GM12878 (cell line): ENCODE data around the gene IGF1R. TPM values are rescaled to one million over a fixed set of nuclear protein-coding genes. Genes with fewer than 3 reads are reported as not detected.

ENCODE experiments used
- ATAC-seq: fragments of 200-7000 bp; cut with Tn5 transposase; 3 replicates; pipeline ENCODE4 v1.9.1; 2020; ENCODE audit warnings: mild to moderate bottlenecking, moderate library complexity
- BruUV-seq: library from RNA; stranded (reverse); fragments of 400-500 nt; replicated peaks from 2 replicates; lab custom pipeline; 2021; lab: Mats Ljungman, UMichigan
- CTCF ChIA-PET: fragments of 300-600 bp; sonication (Branson Sonifier 250); formaldehyde crosslinking; extraction: SDS; loops from one replicate; lab custom pipeline; 2021; ENCODE audit warnings: inconsistent platforms; lab: Yijun Ruan, JAX
- POLR2A ChIA-PET: fragments of 350-600 bp; formaldehyde crosslinking; extraction: SDS; loops from one replicate; lab custom pipeline; 2021; ENCODE audit warnings: inconsistent platforms; lab: Charles Lee
- RAD21 ChIA-PET: fragments of 300-600 bp; sonication (Branson Sonifier 250); formaldehyde crosslinking; loops from one replicate; lab custom pipeline; 2023; ENCODE audit warnings: antibody characterized with exemption; ENCODE audit not compliant: unreplicated experiment; lab: Charles Lee
- SMC1A ChIA-PET: fragments of 300-600 bp; sonication (Branson Sonifier 250); formaldehyde crosslinking; loops from one replicate; lab custom pipeline; 2023; ENCODE audit not compliant: unreplicated experiment, uncharacterized antibody; lab: Charles Lee
- DNase-seq: peaks from one replicate; pipeline ENCODE4 v3.0.0-alpha.2; 2011; ENCODE audit warnings: low read depth, low spot score
- FAIRE-seq: peaks from 3 replicates; lab custom pipeline; 2011; peaks lifted over from hg19 to GRCh38; lab: Jason Lieb, UNC
- H2AFZ ChIP-seq: 2 replicates; pipeline ENCODE4 v1.6.0; 2011; ENCODE audit warnings: low read depth, low read length, control low read depth; ENCODE audit not compliant: control insufficient read depth
- H3K27ac ChIP-seq: 2 replicates; pipeline ENCODE4 v1.5.1; 2011; ENCODE audit warnings: control low read depth; ENCODE audit not compliant: control insufficient read depth, insufficient read depth
- H3K27me3 ChIP-seq, 2 experiments: replicated peaks in 1 of 2; 2 replicates each; pipeline versions ENCODE4 v1.6.0 to v1.6.1; 2011; ENCODE audit warnings: low read length in 1 of 2; ENCODE audit not compliant: control insufficient read depth in 2 of 2, insufficient read depth in 2 of 2
- H3K36me3 ChIP-seq, 2 experiments: 2 replicates each; pipeline ENCODE4 v1.5.1; 2011; ENCODE audit warnings: low read length in 1 of 2; ENCODE audit not compliant: control insufficient read depth in 2 of 2, insufficient read depth in 2 of 2
- H3K4me1 ChIP-seq: 2 replicates; pipeline ENCODE4 v1.6.1; 2011; ENCODE audit warnings: mild to moderate bottlenecking, low read length, moderate library complexity, mixed read lengths; ENCODE audit not compliant: control insufficient read depth, insufficient read depth
- H3K4me2 ChIP-seq: 2 replicates; pipeline ENCODE4 v1.6.0; 2011; ENCODE audit warnings: control low read depth; ENCODE audit not compliant: control insufficient read depth, insufficient read depth
- H3K4me3 ChIP-seq: fragments of 200-600 bp; sonication (generic); 2 replicates; pipeline ENCODE4 v1.5.1; 2016
- H3K79me2 ChIP-seq: 2 replicates; pipeline ENCODE4 v1.6.0; 2011; ENCODE audit warnings: low read length; ENCODE audit not compliant: control insufficient read depth, insufficient read depth
- H3K9ac ChIP-seq: 2 replicates; pipeline ENCODE4 v1.8.0; 2011; ENCODE audit warnings: low read length, control low read depth, mixed read lengths; ENCODE audit not compliant: control insufficient read depth, insufficient read depth
- H3K9me3 ChIP-seq: replicated peaks from 3 replicates; pipeline ENCODE4 v1.5.1; 2011; ENCODE audit warnings: mild to moderate bottlenecking, low read length; ENCODE audit not compliant: control insufficient read depth, insufficient read depth
- H4K20me1 ChIP-seq: 2 replicates; pipeline ENCODE4 v1.6.0; 2011; ENCODE audit not compliant: control insufficient read depth, insufficient read depth
- BCLAF1 ChIP-seq: fragments of 450-650 bp; IDR thresholded peaks from 2 replicates; pipeline ENCODE4 v1.6.1; 2017; ENCODE audit warnings: antibody characterized with exemption, mild to moderate bottlenecking, moderate library complexity
- CBX5 ChIP-seq: sonication (generic); IDR thresholded peaks from 2 replicates; pipeline ENCODE4 v1.6.1; 2016; ENCODE audit warnings: low read depth, moderate library complexity, mild to moderate bottlenecking, inconsistent platforms
- CUX1 ChIP-seq: IDR thresholded peaks from 2 replicates; pipeline ENCODE4 v1.6.1; 2012; ENCODE audit warnings: improper control_type of control experiment, low read depth, low read length; ENCODE audit not compliant: insufficient replicate concordance
- E2F4 ChIP-seq: IDR thresholded peaks from 2 replicates; pipeline ENCODE4 v1.6.1; 2012; ENCODE audit warnings: low read depth, low read length, improper control_type of control experiment
- EP300 ChIP-seq, 2 experiments: fragments of 150-350 bp in 1 of 2; IDR thresholded peaks; 2 replicates each; pipeline ENCODE4 v1.6.1; 2011 to 2012; ENCODE audit warnings: low read depth in 2 of 2, low read length in 2 of 2, borderline replicate concordance in 1 of 2, improper control_type of control experiment in 1 of 2, inconsistent platforms in 1 of 2; ENCODE audit not compliant: control insufficient read depth in 1 of 2
- GABPA ChIP-seq: IDR thresholded peaks from 2 replicates; pipeline ENCODE4 v1.6.1; 2014; ENCODE audit warnings: antibody characterized with exemption, low read depth, mild to moderate bottlenecking, inconsistent platforms
- MTA2 ChIP-seq: fragments of 450-650 bp; IDR thresholded peaks from 2 replicates; pipeline ENCODE4 v1.6.1; 2016; ENCODE audit warnings: low read depth, mild to moderate bottlenecking, moderate library complexity
- SUPT20H ChIP-seq: IDR thresholded peaks from 2 replicates; pipeline ENCODE4 v1.6.1; 2011; ENCODE audit warnings: low read depth, mild to moderate bottlenecking, low read length, moderate library complexity, borderline replicate concordance; ENCODE audit not compliant: control insufficient read depth
- WGBS: methylation state at CpG from one replicate; pipeline ENCODE4 v1.1.6; 2016; ENCODE audit warnings: low lambda C conversion rate; ENCODE audit not compliant: insufficient replicate concordance, insufficient coverage; ENCODE audit errors: missing lambda C conversion rate; 5-methylcytosine and 5-hydroxymethylcytosine counted together
- in situ Hi-C: fragments of 300-500 bp; cut with MboI; formaldehyde crosslinking; loops from 9 replicates; pipeline ENCODE4 v1.14.3; 2018; ENCODE audit warnings: mixed read lengths
- intact Hi-C: fragments of 100-400 bp; cut with micrococcal nuclease; formaldehyde crosslinking; loops from one replicate; pipeline ENCODE4 v1.14.2; 2022; ENCODE audit not compliant: unreplicated experiment
- polyA plus RNA-seq, 11 experiments: library from polyadenylated mRNA; depleted of rRNA in 4 of 11; unstranded in 6 of 11; stranded (reverse) in 5 of 11; fragments of >200 nt; fragmentation: Nextera tagmentation in 4 of 11; fragmentation: Illumina TruSeq in 1 of 11; extraction: Ambion mirVana in 4 of 11; extraction: Trizol in 1 of 11; gene quantifications; 1 replicate in 1 of 11; 2 replicates in 10 of 11; pipeline versions ENCODE4 v1.2.1 to v1.2.3, GENCODE V29; 2011 to 2016; ENCODE audit warnings: inconsistent platforms in 2 of 11, missing spikeins in 2 of 11, low read depth in 1 of 11
- total RNA-seq, 4 experiments: library from RNA; depleted of rRNA in 3 of 4; stranded (reverse); fragments of >200 nt in 3 of 4; fragmentation: Illumina TruSeq in 1 of 4; extraction: Trizol in 1 of 4; gene quantifications; 2 replicates each; pipeline versions ENCODE4 v1.2.1 to v1.2.3, GENCODE V29; 2013 to 2021

The IGF1R gene
- total and polyA plus RNA-seq, 10 of the 15 experiments (the other 5 are each of a cell fraction or from before 2014, with no cell fraction given): 0.03 to 2.7 (median 0.66) TPM

- Histone ChIP-seq H3K27me3 (no peaks in the 10 kb centered on the region), H3K4me2 (no peak overlapping the region), H3K36me3 (no peaks in the 10 kb centered on the region), H3K27ac (no peak overlapping the region), H3K4me3 (no peak overlapping the region), H3K9me3 (peaks cover 1% of the 10 kb centered on the region; the same call in 1 of the 3 replicates), H3K79me2 (no peaks in the 10 kb centered on the region), H3K9ac (no peak overlapping the region), H4K20me1 (no peaks in the 10 kb centered on the region), H2AFZ (no peak overlapping the region), H3K4me1 (no peaks in the 10 kb centered on the region)
- POLR2A ChIA-PET: interaction anchor here (0.5 kb wide), 1 partner anchor 45 kb away, joined by 7 read pairs; no protein-coding TSS in a partner anchor
- CTCF ChIA-PET: no interaction called here
- SMC1A ChIA-PET: interaction anchor here (0.9 to 1.0 kb wide), 2 partner anchors 53 to 305 kb away, joined by 3 read pairs; no protein-coding TSS in a partner anchor
- in situ Hi-C loops: no loop called here
- RAD21 ChIA-PET: interaction anchor here (0.9 kb wide), 1 partner anchor 51 kb away, joined by 3 read pairs; no protein-coding TSS in a partner anchor
- 45% methylated on average over 9 of the region's 9 CpGs for WGBS
- intact Hi-C loops: no loop called here
- no TSS peak for BruUV-seq
- DNase-seq: no peak
- FAIRE-seq: no peak
- no peak for ATAC-seq
- TF ChIP-seq GABPA (no peak), BCLAF1 (no peak), MTA2 (no peak), EP300 (IDR thresholded peaks at IDR 0.05; ENCODE audit: borderline replicate concordance in 1 of 2, control insufficient read depth in 1 of 2, low read depth in 2 of 2, low read length in 2 of 2) (no peak), E2F4 (no peak), CUX1 (no peak), SUPT20H (no peak), CBX5 (no peak)
Observed at GRCh38 chr15:99006146-99006545, 357.8 kb downstream of the IGF1R start.
